ENCODE data around the gene ASIC2. TPM values are rescaled to one million over a fixed set of nuclear protein-coding genes. Genes with fewer than 3 reads are reported as not detected.

The ASIC2 gene
- total RNA-seq, 2 donors from 2014 or later, result not detected

- Mint-ChIP-seq H3K9me3 (no peaks in the 10 kb centered on the region), H3K27me3 (ENCODE audit: low read depth) (peaks cover 18% of the 10 kb centered on the region), H3K27ac (no peak overlapping the region), H3K4me3 (no peak overlapping the region), H3K4me1 (ENCODE audit: low read depth) (no peaks in the 10 kb centered on the region), H3K36me3 (ENCODE audit: insufficient read depth in 2 of 2) (no peaks in the 10 kb centered on the region)
- no peak for DNase-seq
- no peak for ATAC-seq (replicated peaks in 1 of 2)
Measured at GRCh38 chr17:33071656-33072055, 221.4 kb downstream of the ASIC2 start.

- no peak for ATAC-seq (replicated peaks in 1 of 2)
- Mint-ChIP-seq H3K4me3 (no peak overlapping the region), H3K27ac (no peak overlapping the region), H3K9me3 (no peaks in the 10 kb centered on the region), H3K4me1 (ENCODE audit: low read depth) (no peaks in the 10 kb centered on the region), H3K27me3 (ENCODE audit: low read depth) (peaks cover 14% of the 10 kb centered on the region), H3K36me3 (ENCODE audit: insufficient read depth in 2 of 2) (no peaks in the 10 kb centered on the region)
- DNase-seq, result no peak
Measured at GRCh38 chr17:33057564-33057963, 235.5 kb downstream of the ASIC2 start.

- no peaks in the 10 kb centered on the region for H3K4me1 Mint-ChIP-seq (ENCODE audit: low read depth)
- H3K4me3 Mint-ChIP-seq, result no peak overlapping the region
- DNase-seq (no peak), ATAC-seq (replicated peaks in 1 of 2) (no peak)
- no peak overlapping the region for H3K27ac Mint-ChIP-seq
- no peaks in the 10 kb centered on the region for H3K9me3 Mint-ChIP-seq
- no peaks in the 10 kb centered on the region for H3K36me3 Mint-ChIP-seq (ENCODE audit: insufficient read depth in 2 of 2)
- H3K27me3 Mint-ChIP-seq (ENCODE audit: low read depth), result peaks cover 14% of the 10 kb centered on the region
Measured at GRCh38 chr17:33056399-33057146, 236.5 kb downstream of the ASIC2 start.

- Mint-ChIP-seq H3K27ac (no peak overlapping the region), H3K4me1 (ENCODE audit: low read depth) (no peaks in the 10 kb centered on the region), H3K9me3 (no peaks in the 10 kb centered on the region), H3K27me3 (ENCODE audit: low read depth) (peaks cover 14% of the 10 kb centered on the region), H3K4me3 (no peak overlapping the region), H3K36me3 (ENCODE audit: insufficient read depth in 2 of 2) (no peaks in the 10 kb centered on the region)
- no peak for DNase-seq
- ATAC-seq (replicated peaks in 1 of 2), result no peak
Measured at GRCh38 chr17:33055746-33056145, 237.3 kb downstream of the ASIC2 start.

GRCh38 chr17:33055171-33055611, 237.9 kb downstream of the ASIC2 start:
- Mint-ChIP-seq H3K9me3 (no peaks in the 10 kb centered on the region), H3K4me3 (no peak overlapping the region)
- ATAC-seq (replicated peaks in 1 of 2), result no peak

GRCh38 chr17:33054412-33054811, 238.7 kb downstream of the ASIC2 start:
- H3K27ac Mint-ChIP-seq, result no peak overlapping the region
- H3K27me3 Mint-ChIP-seq (ENCODE audit: low read depth), result peaks cover 14% of the 10 kb centered on the region
- DNase-seq (no peak), ATAC-seq (replicated peaks in 1 of 2) (no peak)
- no peaks in the 10 kb centered on the region for H3K9me3 Mint-ChIP-seq
- no peak overlapping the region for H3K4me3 Mint-ChIP-seq
- H3K36me3 Mint-ChIP-seq (ENCODE audit: insufficient read depth in 2 of 2), result no peaks in the 10 kb centered on the region
- H3K4me1 Mint-ChIP-seq (ENCODE audit: low read depth), result no peaks in the 10 kb centered on the region

More at GRCh38 chr17:33055171-33055611, 237.9 kb downstream of the ASIC2 start:
- peaks cover 14% of the 10 kb centered on the region for H3K27me3 Mint-ChIP-seq (ENCODE audit: low read depth)
- DNase-seq, result no peak
- no peak overlapping the region for H3K27ac Mint-ChIP-seq
- no peaks in the 10 kb centered on the region for H3K4me1 Mint-ChIP-seq (ENCODE audit: low read depth)
- H3K36me3 Mint-ChIP-seq (ENCODE audit: insufficient read depth in 2 of 2), result no peaks in the 10 kb centered on the region

GRCh38 chr17:33053676-33054075, 239.4 kb downstream of the ASIC2 start:
- H3K9me3 Mint-ChIP-seq, result no peaks in the 10 kb centered on the region
- no peak for ATAC-seq (replicated peaks in 1 of 2)
- peaks cover 14% of the 10 kb centered on the region for H3K27me3 Mint-ChIP-seq (ENCODE audit: low read depth)
- H3K4me1 Mint-ChIP-seq (ENCODE audit: low read depth), result no peaks in the 10 kb centered on the region
- H3K4me3 Mint-ChIP-seq, result no peak overlapping the region
- H3K27ac Mint-ChIP-seq, result no peak overlapping the region
- no peaks in the 10 kb centered on the region for H3K36me3 Mint-ChIP-seq (ENCODE audit: insufficient read depth in 2 of 2)
- no peak for DNase-seq

GRCh38 chr17:33052856-33053255, 240.2 kb downstream of the ASIC2 start:
- Mint-ChIP-seq H3K36me3 (ENCODE audit: insufficient read depth in 2 of 2) (no peaks in the 10 kb centered on the region), H3K27ac (no peak overlapping the region)
- ATAC-seq (replicated peaks in 1 of 2), result no peak

GRCh38 chr17:33050611-33051140, 242.4 kb downstream of the ASIC2 start:
- Mint-ChIP-seq H3K4me1 (ENCODE audit: low read depth) (no peaks in the 10 kb centered on the region), H3K9me3 (no peaks in the 10 kb centered on the region), H3K4me3 (no peak overlapping the region), H3K27ac (no peak overlapping the region), H3K27me3 (ENCODE audit: low read depth) (peaks cover 14% of the 10 kb centered on the region), H3K36me3 (ENCODE audit: insufficient read depth in 2 of 2) (no peaks in the 10 kb centered on the region)
- ATAC-seq (replicated peaks in 1 of 2) (no peak), DNase-seq (no peak)

More at GRCh38 chr17:33052856-33053255, 240.2 kb downstream of the ASIC2 start:
- Mint-ChIP-seq H3K4me1 (ENCODE audit: low read depth) (no peaks in the 10 kb centered on the region), H3K4me3 (no peak overlapping the region), H3K9me3 (no peaks in the 10 kb centered on the region), H3K27me3 (ENCODE audit: low read depth) (peaks cover 14% of the 10 kb centered on the region)
- DNase-seq, result no peak

- Mint-ChIP-seq H3K36me3 (ENCODE audit: insufficient read depth in 2 of 2) (no peaks in the 10 kb centered on the region), H3K4me1 (ENCODE audit: low read depth) (no peaks in the 10 kb centered on the region), H3K4me3 (no peak overlapping the region), H3K9me3 (no peaks in the 10 kb centered on the region), H3K27ac (no peak overlapping the region), H3K27me3 (ENCODE audit: low read depth) (peaks cover 7% of the 10 kb centered on the region)
- peak; percentile 42 to 60 for DNase-seq
- no peak for ATAC-seq (replicated peaks in 1 of 2)
Measured at GRCh38 chr17:33049781-33050414, 243.2 kb downstream of the ASIC2 start.

GRCh38 chr17:33046361-33047255, 246.5 kb downstream of the ASIC2 start:
- Mint-ChIP-seq H3K4me3 (no peak overlapping the region), H3K9me3 (no peaks in the 10 kb centered on the region), H3K27me3 (ENCODE audit: low read depth) (no peaks in the 10 kb centered on the region), H3K4me1 (ENCODE audit: low read depth) (no peaks in the 10 kb centered on the region), H3K36me3 (ENCODE audit: insufficient read depth in 2 of 2) (no peaks in the 10 kb centered on the region), H3K27ac (no peak overlapping the region)
- ATAC-seq (replicated peaks in 1 of 2), result no peak
- DNase-seq, result no peak

- H3K36me3 Mint-ChIP-seq (ENCODE audit: insufficient read depth in 2 of 2), result no peaks in the 10 kb centered on the region
- H3K27ac Mint-ChIP-seq, result no peak overlapping the region
- H3K27me3 Mint-ChIP-seq (ENCODE audit: low read depth), result peaks cover 5% of the 10 kb centered on the region
- H3K9me3 Mint-ChIP-seq, result no peaks in the 10 kb centered on the region
- no peak overlapping the region for H3K4me3 Mint-ChIP-seq
- DNase-seq, result no peak
- no peak for ATAC-seq (replicated peaks in 1 of 2)
- H3K4me1 Mint-ChIP-seq (ENCODE audit: low read depth), result no peaks in the 10 kb centered on the region
Measured at GRCh38 chr17:33045216-33045615, 247.9 kb downstream of the ASIC2 start.

GRCh38 chr17:33044771-33045170, 248.3 kb downstream of the ASIC2 start:
- H3K4me3 Mint-ChIP-seq, result no peak overlapping the region

More at GRCh38 chr17:33044771-33045170, 248.3 kb downstream of the ASIC2 start:
- H3K9me3 Mint-ChIP-seq, result no peaks in the 10 kb centered on the region
- no peak overlapping the region for H3K27ac Mint-ChIP-seq
- no peaks in the 10 kb centered on the region for H3K4me1 Mint-ChIP-seq (ENCODE audit: low read depth)
- no peak for ATAC-seq (replicated peaks in 1 of 2)
- H3K27me3 Mint-ChIP-seq (ENCODE audit: low read depth), result peaks cover 9% of the 10 kb centered on the region
- no peaks in the 10 kb centered on the region for H3K36me3 Mint-ChIP-seq (ENCODE audit: insufficient read depth in 2 of 2)
- DNase-seq, result no peak

All from activated T-cell treated with anti-CD3 and anti-CD28 coated beads, Interleukin-2, amount 50 U/mL, for 72 hours (primary cell).